H1 (cell line): ENCODE data around the gene AHI1. TPM values are rescaled to one million over a fixed set of nuclear protein-coding genes. Genes with fewer than 3 reads are reported as not detected.
A peak's percentile ranks its signal among the peaks of the same experiment; 100 is the strongest.

Experiments
- CTCF ChIA-PET: fragments of 300-600 bp; sonication (Branson Sonifier 250); formaldehyde crosslinking; loops from one replicate; lab custom pipeline; 2021; ENCODE audit not compliant: partially characterized antibody; lab: Charles Lee
- POLR2A ChIA-PET: fragments of 300-600 bp; sonication (Branson Sonifier 250); formaldehyde crosslinking; loops from one replicate; lab custom pipeline; 2021; ENCODE audit warnings: inconsistent platforms; ENCODE audit not compliant: partially characterized antibody; lab: Charles Lee
- DNase-seq, 2 experiments: peaks; one replicate each; pipeline versions ENCODE4 v3.0.0 to v3.0.0-alpha.2; 2010 to 2022; ENCODE audit warnings: low spot score in 2 of 2, low read depth in 1 of 2, mixed read lengths in 1 of 2
- FAIRE-seq: peaks from 2 replicates; lab custom pipeline; 2011; peaks lifted over from hg19 to GRCh38; lab: Jason Lieb, UNC
- H2AFZ ChIP-seq: 2 replicates; pipeline ENCODE4 v1.8.1; 2012; ENCODE audit warnings: low read length, inconsistent platforms
- H2AK5ac ChIP-seq: 2 replicates; pipeline ENCODE4 v1.6.1; 2013; ENCODE audit warnings: low read depth, low read length
- H2BK120ac ChIP-seq: replicated peaks from 2 replicates; pipeline ENCODE3; 2013; ENCODE audit warnings: low read depth, low read length, inconsistent platforms
- H2BK12ac ChIP-seq: 2 replicates; pipeline ENCODE4 v1.6.1; 2013; ENCODE audit warnings: low read depth, low read length
- H2BK15ac ChIP-seq: 2 replicates; pipeline ENCODE4 v1.6.1; 2013; ENCODE audit warnings: low read length
- H2BK20ac ChIP-seq: 2 replicates; pipeline ENCODE4 v1.6.1; 2013; ENCODE audit warnings: low read length
- H2BK5ac ChIP-seq: 2 replicates; pipeline ENCODE4 v1.6.1; 2013; ENCODE audit warnings: low read depth, low read length
- H3K14ac ChIP-seq: 2 replicates; pipeline ENCODE4 v1.6.1; 2013; ENCODE audit warnings: inconsistent platforms; ENCODE audit not compliant: insufficient read length
- H3K18ac ChIP-seq: 2 replicates; pipeline ENCODE4 v1.6.1; 2013; ENCODE audit warnings: low read length; ENCODE audit errors: extremely low read depth
- H3K23ac ChIP-seq: 2 replicates; pipeline ENCODE4 v1.6.1; 2013; ENCODE audit warnings: inconsistent platforms; ENCODE audit not compliant: insufficient read length
- H3K23me2 ChIP-seq: 2 replicates; pipeline ENCODE4 v1.6.1; 2013; ENCODE audit warnings: low read depth, low read length
- H3K27ac ChIP-seq: 2 replicates; pipeline ENCODE4 v1.6.1; 2011; ENCODE audit warnings: low read depth, low read length, inconsistent platforms
- H3K27me3 ChIP-seq, 4 experiments: replicated peaks in 1 of 4; 1 replicate in 1 of 4; 2 replicates in 3 of 4; pipeline versions ENCODE4 v1.6.1 to v1.8.1; 2011 to 2013; ENCODE audit warnings: low read length in 3 of 4, mild to moderate bottlenecking in 3 of 4, inconsistent platforms in 2 of 4, mixed read lengths in 2 of 4, moderate library complexity in 1 of 4; ENCODE audit not compliant: control insufficient read depth in 3 of 4, insufficient read depth in 3 of 4; ENCODE audit errors: extremely low read depth in 1 of 4
- H3K36me3 ChIP-seq, 4 experiments: 2 replicates each; pipeline versions ENCODE4 v1.6.1 to v1.8.1; 2011 to 2013; ENCODE audit warnings: mild to moderate bottlenecking in 4 of 4, low read length in 3 of 4, moderate library complexity in 2 of 4, control low read depth in 1 of 4, inconsistent platforms in 1 of 4; ENCODE audit not compliant: insufficient read depth in 4 of 4, control insufficient read depth in 2 of 4
- H3K4ac ChIP-seq: replicated peaks from 2 replicates; pipeline ENCODE3; 2013; ENCODE audit warnings: low read length, low read depth, mixed read lengths, inconsistent platforms; ENCODE audit not compliant: insufficient read length
- H3K4me1 ChIP-seq, 4 experiments: replicated peaks in 1 of 4; 1 replicate in 1 of 4; 2 replicates in 3 of 4; pipeline versions ENCODE4 v1.6.1 to v1.8.1; 2011 to 2013; ENCODE audit warnings: low read length in 3 of 4, inconsistent platforms in 2 of 4, mixed read lengths in 1 of 4; ENCODE audit not compliant: insufficient read depth in 4 of 4, control insufficient read depth in 3 of 4
- H3K4me2 ChIP-seq, 2 experiments: 2 replicates each; pipeline versions ENCODE4 v1.6.1 to v1.8.1; 2011 to 2013; ENCODE audit warnings: low read depth in 2 of 2, low read length in 2 of 2, control low read depth in 1 of 2, inconsistent platforms in 1 of 2, mild to moderate bottlenecking in 1 of 2; ENCODE audit not compliant: insufficient read depth in 1 of 2
- H3K4me3 ChIP-seq, 4 experiments: fragments of 200-600, 300-600 bp in 1 of 4; sonication (generic), shearing (Covaris generic), sonication (Bioruptor Twin) in 1 of 4; 2 replicates each; pipeline versions ENCODE4 v1.5.1 to v1.8.1; 2011 to 2016; ENCODE audit warnings: low read length in 4 of 4, low read depth in 3 of 4, control low read depth in 2 of 4, inconsistent platforms in 2 of 4, mild to moderate bottlenecking in 2 of 4, mixed read lengths in 1 of 4, moderate library complexity in 1 of 4; ENCODE audit not compliant: insufficient read depth in 2 of 4; ENCODE audit errors: extremely low read depth in 1 of 4
- H3K56ac ChIP-seq: replicated peaks from 2 replicates; pipeline ENCODE3; 2013; ENCODE audit warnings: low read depth, mild to moderate bottlenecking, mixed read lengths, low read length, inconsistent platforms; ENCODE audit not compliant: insufficient read length
- H3K79me1 ChIP-seq: 2 replicates; pipeline ENCODE4 v1.6.1; 2013; ENCODE audit warnings: low read depth, low read length, control low read depth
- H3K79me2 ChIP-seq, 2 experiments: 2 replicates each; pipeline versions ENCODE4 v1.6.1 to v1.8.1; 2012 to 2013; ENCODE audit warnings: low read length in 2 of 2, mild to moderate bottlenecking in 2 of 2, inconsistent platforms in 1 of 2; ENCODE audit not compliant: insufficient read depth in 2 of 2, control insufficient read depth in 1 of 2
- H3K9ac ChIP-seq, 4 experiments: replicated peaks in 1 of 4; 1 replicate in 1 of 4; 2 replicates in 3 of 4; pipeline versions ENCODE4 v1.6.1 to v1.8.1; 2011 to 2013; ENCODE audit warnings: low read depth in 3 of 4, low read length in 3 of 4, control low read depth in 2 of 4, mild to moderate bottlenecking in 2 of 4, moderate library complexity in 2 of 4, inconsistent platforms in 1 of 4; ENCODE audit errors: extremely low read depth in 1 of 4
- H3K9me3 ChIP-seq, 2 experiments: 2 replicates each; pipeline versions ENCODE4 v1.6.1 to v1.8.1; 2012 to 2013; ENCODE audit warnings: mild to moderate bottlenecking in 2 of 2, moderate library complexity in 2 of 2, control low read depth in 1 of 2, inconsistent platforms in 1 of 2, low read depth in 1 of 2, low read length in 1 of 2, mixed read lengths in 1 of 2; ENCODE audit not compliant: insufficient read depth in 2 of 2
- H4K20me1 ChIP-seq, 2 experiments: replicated peaks in 1 of 2; 2 replicates each; pipeline versions ENCODE3 to v1.8.1; 2011 to 2013; ENCODE audit warnings: inconsistent platforms in 2 of 2, low read length in 2 of 2, mild to moderate bottlenecking in 1 of 2; ENCODE audit not compliant: insufficient read depth in 2 of 2, control insufficient read depth in 1 of 2
- H4K5ac ChIP-seq: 2 replicates; pipeline ENCODE4 v1.6.1; 2013; ENCODE audit warnings: low read length, low read depth, mixed read lengths, inconsistent platforms; ENCODE audit not compliant: insufficient read length
- H4K8ac ChIP-seq: 2 replicates; pipeline ENCODE4 v1.8.0; 2013; ENCODE audit warnings: mild to moderate bottlenecking, moderate library complexity, low read length, inconsistent platforms; ENCODE audit not compliant: insufficient read depth; ENCODE audit errors: extremely low read depth
- H4K91ac ChIP-seq: replicated peaks from 2 replicates; pipeline ENCODE3; 2013; ENCODE audit warnings: low read length, mixed read lengths, inconsistent platforms; ENCODE audit not compliant: insufficient read length
- EGR1 ChIP-seq: IDR thresholded peaks from 2 replicates; pipeline ENCODE4 v1.6.1; 2011; ENCODE audit warnings: low read depth, low read length, borderline replicate concordance
- MAX ChIP-seq: IDR thresholded peaks from 2 replicates; pipeline ENCODE4 v1.6.1; 2012; ENCODE audit warnings: inconsistent platforms
- RAD21 ChIP-seq, 2 experiments: IDR thresholded peaks in 1 of 2; conservative IDR thresholded peaks in 1 of 2; 2 replicates each; pipeline ENCODE4 v1.6.1; 2011; ENCODE audit warnings: low read depth in 2 of 2, low read length in 2 of 2, improper control_type of control experiment in 1 of 2, inconsistent platforms in 1 of 2, mild to moderate bottlenecking in 1 of 2, moderate library complexity in 1 of 2
- RBBP5 ChIP-seq: IDR thresholded peaks from 2 replicates; pipeline ENCODE4 v1.7.1; 2012; ENCODE audit warnings: low read depth, mild to moderate bottlenecking, inconsistent platforms, low read length, moderate library complexity, borderline replicate concordance
- RXRA ChIP-seq: IDR thresholded peaks from 2 replicates; pipeline ENCODE4 v1.6.1; 2011; ENCODE audit warnings: low read depth, mild to moderate bottlenecking, low read length, moderate library complexity; ENCODE audit not compliant: insufficient read depth
- SAP30 ChIP-seq: fragments of 300-600 bp; sonication (generic); IDR thresholded peaks from 2 replicates; pipeline ENCODE4 v1.7.1; 2012; ENCODE audit warnings: low read length, moderate library complexity, mild to moderate bottlenecking, inconsistent platforms; ENCODE audit not compliant: insufficient read depth, insufficient replicate concordance
- WGBS, 2 experiments: shearing (Covaris generic) in 1 of 2; methylation state at CpG; one replicate each; pipeline versions ENCODE4 v1.1.6 to v1.1.7; 2013 to 2015; ENCODE audit warnings: low lambda C conversion rate in 2 of 2, mixed read lengths in 2 of 2, inconsistent platforms in 1 of 2, low coverage in 1 of 2, missing lambda C conversion rate in 1 of 2; ENCODE audit not compliant: insufficient replicate concordance in 2 of 2, insufficient coverage in 1 of 2, insufficient read length in 1 of 2; ENCODE audit errors: extremely low coverage in 1 of 2, missing lambda C conversion rate in 1 of 2; 5-methylcytosine and 5-hydroxymethylcytosine counted together
- polyA plus RNA-seq, 7 experiments: library from polyadenylated mRNA; depleted of rRNA in 3 of 7; stranded (reverse) in 5 of 7; unstranded in 2 of 7; fragments of >200 nt in 5 of 7; fragments of 200-250 nt in 2 of 7; gene quantifications; 1 replicate in 5 of 7; 2 replicates in 1 of 7; 4 replicates in 1 of 7; pipeline versions ENCODE4 v1.2.1 to v1.2.3, GENCODE V29; 2011 to 2013; ENCODE audit warnings: missing spikeins in 2 of 7, mixed read lengths in 2 of 7
- total RNA-seq: library from RNA; stranded (reverse); fragmentation: NEBNext Ultra II Directional; extraction: Animal tissue kit (Norgen Biotek cat#: 25700); gene quantifications from 2 replicates; pipeline ENCODE4 v1.2.1, GENCODE V29; 2021

Gene AHI1
- total and polyA plus RNA-seq, 2 of the 8 experiments (the other 6 are each of a cell fraction or from before 2014, with no cell fraction given): 4.2 to 19.6 TPM

GRCh38 chr6:135243871-135244796 is 253.4 kb downstream of the AHI1 start:
- Histone ChIP-seq H2BK120ac (peak overlapping the region; percentile 88), H2BK12ac (no peak overlapping the region), H4K5ac (no peak overlapping the region), H3K9ac (no peak overlapping the region), H3K23ac (no peak overlapping the region), H3K9me3 (no peaks in the 10 kb centered on the region), H3K27me3 (no peaks in the 10 kb centered on the region), H2BK15ac (no peak overlapping the region), H4K8ac (no peak overlapping the region), H3K36me3 (no peaks in the 10 kb centered on the region), H3K14ac (no peak overlapping the region), H3K56ac (no peak overlapping the region), H3K18ac (no peak overlapping the region), H3K4ac (no peak overlapping the region), H3K23me2 (no peaks in the 10 kb centered on the region), H2BK20ac (peak overlapping the region; percentile 67; the same call in 1 of the 2 replicates), H3K4me2 (no peak overlapping the region), H4K91ac (peak overlapping the region; percentile 66), H4K20me1 (no peaks in the 10 kb centered on the region), H3K79me2 (no peaks in the 10 kb centered on the region), H2BK5ac (no peak overlapping the region), H3K4me1 (peaks cover 0 to 7% (median 0%) of the 10 kb centered on the region in 4 experiments; a peak in 1 of 7 replicates), H2AK5ac (no peak overlapping the region), H2AFZ (peak overlapping the region; percentile 85), H3K79me1 (no peaks in the 10 kb centered on the region), H3K4me3 (no peak overlapping the region), H3K27ac (no peak overlapping the region)
- DNase-seq: no peak
- ChIA-PET CTCF (interaction anchor here (0.8 to 2.4 kb wide), 3 partner anchors 14 to 124 kb away, joined by 3 to 6 read pairs (median 3); no protein-coding TSS in a partner anchor), POLR2A (no interaction called here)
- 92% methylated on average over 7 of the region's 7 CpGs; no CpG with 5 or more reads in 1 of the 2 experiments for WGBS, 2 experiments
- no peak for FAIRE-seq
- TF ChIP-seq SAP30: no peak
- TF ChIP-seq MAX: no peak
- no peak for TF ChIP-seq RXRA
- TF ChIP-seq EGR1: no peak
- TF ChIP-seq RBBP5: no peak
- no peak for TF ChIP-seq RAD21 (IDR thresholded peaks at IDR 0.05 in 1 of 2, conservative IDR thresholded peaks at IDR 0.05 in 1 of 2; ENCODE audit: low read depth in 2 of 2, low read length in 2 of 2)
